Epithelial cell of esophagus (primary cell): ENCODE measurements around the gene SLC6A6.

Experiments
- DNase-seq: peaks from one replicate; pipeline ENCODE4 v3.0.0; 2010; ENCODE audit warnings: low read depth
- H3K4me3 ChIP-seq: 2 replicates; pipeline ENCODE4 v1.5.1; 2011; ENCODE audit warnings: mild to moderate bottlenecking, low read length, control low read depth
- TF ChIP-seq, protein P1 (sequence below): IDR thresholded peaks from 2 replicates; pipeline ENCODE4 v1.5.1; 2011; ENCODE audit warnings: low read depth, mild to moderate bottlenecking, low read length, control low read depth, inconsistent platforms; ENCODE audit not compliant: insufficient read depth; ENCODE audit errors: missing control alignments

Gene SLC6A6

GRCh38 chr3:14430053-14430452, 27.6 kb downstream of the SLC6A6 start:
- TF ChIP-seq, protein P1, sequence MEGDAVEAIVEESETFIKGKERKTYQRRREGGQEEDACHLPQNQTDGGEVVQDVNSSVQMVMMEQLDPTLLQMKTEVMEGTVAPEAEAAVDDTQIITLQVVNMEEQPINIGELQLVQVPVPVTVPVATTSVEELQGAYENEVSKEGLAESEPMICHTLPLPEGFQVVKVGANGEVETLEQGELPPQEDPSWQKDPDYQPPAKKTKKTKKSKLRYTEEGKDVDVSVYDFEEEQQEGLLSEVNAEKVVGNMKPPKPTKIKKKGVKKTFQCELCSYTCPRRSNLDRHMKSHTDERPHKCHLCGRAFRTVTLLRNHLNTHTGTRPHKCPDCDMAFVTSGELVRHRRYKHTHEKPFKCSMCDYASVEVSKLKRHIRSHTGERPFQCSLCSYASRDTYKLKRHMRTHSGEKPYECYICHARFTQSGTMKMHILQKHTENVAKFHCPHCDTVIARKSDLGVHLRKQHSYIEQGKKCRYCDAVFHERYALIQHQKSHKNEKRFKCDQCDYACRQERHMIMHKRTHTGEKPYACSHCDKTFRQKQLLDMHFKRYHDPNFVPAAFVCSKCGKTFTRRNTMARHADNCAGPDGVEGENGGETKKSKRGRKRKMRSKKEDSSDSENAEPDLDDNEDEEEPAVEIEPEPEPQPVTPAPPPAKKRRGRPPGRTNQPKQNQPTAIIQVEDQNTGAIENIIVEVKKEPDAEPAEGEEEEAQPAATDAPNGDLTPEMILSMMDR, result no peak
- H3K4me3 ChIP-seq, result no peak overlapping the region
- DNase-seq, result no peak

DNA sequence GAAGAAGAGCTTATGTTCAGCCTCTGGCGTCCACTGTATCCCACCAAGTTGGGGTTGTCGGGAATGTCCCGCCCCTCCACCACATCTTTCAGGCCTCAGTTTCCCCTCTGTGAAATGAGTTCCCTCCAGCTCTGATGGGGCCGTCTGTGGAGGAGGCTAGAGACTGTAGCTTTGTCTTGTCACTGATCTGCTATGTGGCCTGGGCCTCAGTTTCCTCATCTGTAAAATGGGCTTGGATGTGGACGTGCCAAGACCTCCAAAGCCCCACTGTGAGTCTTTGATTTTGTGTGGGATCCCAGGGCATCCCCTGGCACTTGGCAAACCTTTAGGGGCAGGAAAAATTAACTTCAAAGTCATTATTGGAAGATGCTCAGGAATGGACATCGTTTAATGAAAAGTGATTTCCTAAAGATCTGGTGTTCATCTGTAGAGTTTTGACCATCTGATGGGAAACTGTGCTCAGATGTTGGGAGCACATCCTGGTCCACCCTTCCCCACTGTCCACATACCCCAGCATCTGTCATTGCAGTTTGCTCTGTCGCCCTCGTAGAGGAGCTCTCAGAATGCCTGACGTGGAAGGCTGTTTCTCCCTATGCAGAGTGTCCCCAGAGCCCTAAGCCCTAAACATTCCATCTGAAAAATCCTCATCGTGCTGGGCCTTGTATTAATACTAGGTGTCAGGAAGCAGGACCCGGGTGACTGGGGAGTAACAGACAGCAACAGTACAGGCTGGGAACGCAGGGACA, 28.5 kb downstream of the SLC6A6 start:
- TF ChIP-seq, protein P1, result no peak
- DNase-seq, result no peak
- H3K4me3 ChIP-seq, result no peak overlapping the region

DNA sequence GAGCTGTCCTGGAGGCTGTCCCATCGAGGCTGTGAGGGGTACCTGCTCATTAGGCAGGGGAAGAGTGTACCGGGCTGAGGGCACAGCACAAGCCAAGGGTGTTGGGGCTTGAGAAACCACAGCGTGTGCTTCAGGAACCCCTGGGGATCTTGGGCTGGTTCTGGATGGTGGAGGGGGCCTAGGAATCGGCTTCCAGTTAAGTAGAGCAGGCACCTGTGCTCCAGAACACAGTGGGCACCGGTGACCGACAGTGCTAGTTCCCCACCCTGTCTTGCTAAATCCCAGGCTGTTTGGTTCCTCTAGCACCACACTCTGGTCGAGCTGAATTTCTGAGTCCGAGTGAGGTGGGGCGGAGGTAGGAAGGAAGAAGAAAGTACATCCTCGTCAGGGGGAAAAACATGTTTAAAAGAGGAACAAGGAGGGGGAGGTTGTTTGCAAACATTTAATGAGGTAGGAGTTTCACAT, 29.1 kb downstream of the SLC6A6 start:
- TF ChIP-seq, protein P1, result no peak
- no peak for DNase-seq
- no peak overlapping the region for H3K4me3 ChIP-seq

DNA sequence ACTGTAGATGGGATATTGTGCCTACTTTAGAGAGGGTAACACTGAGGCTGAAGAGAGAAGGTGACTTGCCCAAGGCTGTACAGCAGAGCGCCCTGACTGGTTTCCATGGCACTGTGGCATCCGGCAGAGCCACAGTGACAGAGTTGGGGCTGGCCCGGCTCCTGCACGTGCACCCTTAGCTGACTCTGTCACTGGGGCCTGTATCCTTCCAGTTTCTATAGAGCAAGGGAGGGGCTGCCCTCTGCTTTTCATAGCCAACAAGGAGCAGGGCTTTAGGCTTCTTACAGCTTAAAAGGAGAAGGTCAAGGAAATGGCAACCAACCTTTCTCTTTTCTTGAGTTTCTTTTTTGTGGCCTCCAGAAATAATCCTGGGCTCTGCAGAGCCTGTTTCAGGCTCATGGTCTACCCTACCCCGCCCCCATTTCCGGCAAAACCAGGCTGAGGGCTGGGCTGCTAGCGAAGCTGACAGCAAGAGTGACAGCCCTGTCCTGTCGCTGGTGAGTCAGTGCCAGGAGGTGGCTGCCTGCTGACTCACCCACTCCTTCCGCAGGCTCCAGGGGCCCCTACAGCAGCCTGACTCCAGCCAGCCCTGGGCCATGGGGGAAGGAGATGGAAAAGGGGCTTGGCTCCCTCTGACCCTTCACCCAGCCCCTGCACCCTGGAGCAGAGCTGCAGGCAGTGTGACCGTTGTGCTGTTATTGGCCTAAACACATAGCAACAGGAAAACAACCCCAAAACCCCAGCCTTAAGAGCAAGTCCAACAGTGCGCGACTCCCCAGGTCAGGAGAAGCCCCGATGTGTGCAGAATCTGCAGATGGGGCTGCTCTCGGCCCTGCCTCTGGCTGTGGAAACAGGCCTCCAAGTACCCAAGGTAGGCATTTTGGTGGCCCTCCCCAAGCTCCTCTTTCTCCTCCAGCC, 29.8 kb downstream of the SLC6A6 start:
- no peak overlapping the region for H3K4me3 ChIP-seq
- TF ChIP-seq, protein P1, result no peak
- DNase-seq, result peak; percentile 89

- no peak for DNase-seq
- H3K4me3 ChIP-seq, result no peak overlapping the region
Observed at GRCh38 chr3:14433106-14433505, 30.7 kb downstream of the SLC6A6 start.

GRCh38 chr3:14434126-14434497, 31.7 kb downstream of the SLC6A6 start:
- peak; percentile 52 for DNase-seq
- TF ChIP-seq, protein P1, result no peak
- no peak overlapping the region for H3K4me3 ChIP-seq

More at GRCh38 chr3:14433106-14433505, 30.7 kb downstream of the SLC6A6 start:
- TF ChIP-seq, protein P1, result no peak
